Stimulated activated CD4-positive, alpha-beta T cell treated with anti-CD3 and anti-CD28 coated beads, Interleukin-2, amount 100 ng/mL, for 48 hours (primary cell): Measurements from ENCODE around the gene ATXN2.
"Not testable (repeated sequence)": the region's sequence is repeated elsewhere in the genome, so short reads cannot be mapped to it uniquely, and the experiment has no call there.

Experiments
- DNase-seq, 2 donors: peaks; one replicate each; pipeline ENCODE4 v3.0.0-alpha.2; 2020

The ATXN2 gene

GRCh38 chr12:111598637-111599452 is at the start of gene ATXN2:
Gene ATXN2 (minus strand): TSS chr12:111599315. CDS start chr12:111599034, 281 bp downstream.
- DNase-seq: peak in 1 of 2 donors; percentile 4

- no peak for DNase-seq
Measured at GRCh38 chr12:111645433-111645832, 46.3 kb upstream of the ATXN2 start.

- DNase-seq: no peak
Measured at GRCh38 chr12:111643427-111643826, 44.3 kb upstream of the ATXN2 start.

- no peak for DNase-seq
Measured at GRCh38 chr12:111642681-111643426, 43.7 kb upstream of the ATXN2 start.

- no peak for DNase-seq
Measured at GRCh38 chr12:111640506-111640905, 41.4 kb upstream of the ATXN2 start.

GRCh38 chr12:111638556-111638955 is 39.4 kb upstream of the ATXN2 start:
- DNase-seq: no peak

GRCh38 chr12:111636209-111636945 is 37.3 kb upstream of the ATXN2 start:
- no peak for DNase-seq

- no peak for DNase-seq
Measured at GRCh38 chr12:111635524-111635923, 36.4 kb upstream of the ATXN2 start.

- no peak for DNase-seq
Measured at GRCh38 chr12:111628505-111629260, 29.6 kb upstream of the ATXN2 start.

- no peak for DNase-seq
Measured at GRCh38 chr12:111626230-111626629, 27.1 kb upstream of the ATXN2 start.

- DNase-seq: no peak
Measured at GRCh38 chr12:111624540-111624939, 25.4 kb upstream of the ATXN2 start.

- DNase-seq: not testable (repeated sequence)
Measured at GRCh38 chr12:111617841-111618240, 18.7 kb upstream of the ATXN2 start.

GRCh38 chr12:111616177-111616623 is 17.1 kb upstream of the ATXN2 start:
- DNase-seq: no peak

- DNase-seq: no peak
Measured at GRCh38 chr12:111607239-111607638, 8.1 kb upstream of the ATXN2 start.

- no peak for DNase-seq
Measured at GRCh38 chr12:111606767-111607230, 7.7 kb upstream of the ATXN2 start.

GRCh38 chr12:111605911-111606766 is 7.0 kb upstream of the ATXN2 start:
- no peak for DNase-seq

GRCh38 chr12:111602857-111603256 is 3.7 kb upstream of the ATXN2 start:
- DNase-seq: not testable (repeated sequence)

- DNase-seq: no peak
Measured at GRCh38 chr12:111602348-111602747, 3.2 kb upstream of the ATXN2 start.

- not testable (repeated sequence) for DNase-seq
Measured at GRCh38 chr12:111600986-111601385, 1.9 kb upstream of the ATXN2 start.

- no peak for DNase-seq
Measured at GRCh38 chr12:111600205-111600642, 1.1 kb upstream of the ATXN2 start.
